PC-3 (cell line): ENCODE measurements around the gene RAB31. TPM values are rescaled to one million over a fixed set of nuclear protein-coding genes. Genes with fewer than 3 reads are reported as not detected.

ENCODE experiments used
- ATAC-seq: fragments of 200-7000 bp; cut with Tn5 transposase; 2 replicates; pipeline ENCODE4 v1.9.1; 2020; ENCODE audit warnings: mild to moderate bottlenecking, moderate library complexity
- BruUV-seq: library from RNA; stranded (reverse); fragments of 400-500 nt; replicated peaks from 2 replicates; lab custom pipeline; 2021; lab: Mats Ljungman, UMichigan
- CTCF ChIA-PET: fragments of 300-600 bp; sonication (Branson Sonifier 250); formaldehyde crosslinking; loops from one replicate; lab custom pipeline; 2022; ENCODE audit warnings: antibody characterized with exemption; lab: Charles Lee
- POLR2A ChIA-PET: fragments of 300-600 bp; sonication (Branson Sonifier 250); formaldehyde crosslinking; loops from one replicate; lab custom pipeline; 2022; ENCODE audit warnings: antibody characterized with exemption; ENCODE audit not compliant: unreplicated experiment; lab: Charles Lee
- DNase-seq: peaks from one replicate; pipeline ENCODE4 v3.0.0-alpha.2; 2015
- H2AFZ ChIP-seq: fragments of 300-600 bp; sonication (generic); 2 replicates; pipeline ENCODE4 v1.6.0; 2016; ENCODE audit warnings: antibody characterized with exemption, low read length
- H3F3A ChIP-seq: fragments of 300-600 bp; sonication (generic); one replicate; pipeline ENCODE4 v1.6.0; 2017; ENCODE audit warnings: antibody characterized with exemption, low read length, control low read depth, mild to moderate bottlenecking; ENCODE audit not compliant: unreplicated experiment
- H3K27ac ChIP-seq: fragments of 300-600 bp; sonication (generic); 2 replicates; pipeline ENCODE4 v1.5.1; 2016; ENCODE audit warnings: mild to moderate bottlenecking, low read length
- H3K27me3 ChIP-seq: fragments of 300-600 bp; sonication (generic); 2 replicates; pipeline ENCODE4 v1.6.1; 2016; ENCODE audit warnings: low read length, mixed read lengths
- H3K36me3 ChIP-seq: fragments of 300-600 bp; sonication (generic); 2 replicates; pipeline ENCODE4 v1.6.1; 2016; ENCODE audit warnings: low read depth, mixed run types, low read length, mixed read lengths
- H3K4me1 ChIP-seq: fragments of 300-600 bp; sonication (generic); 2 replicates; pipeline ENCODE4 v1.5.1; 2016; ENCODE audit warnings: low read length; ENCODE audit not compliant: insufficient read depth
- H3K4me2 ChIP-seq: fragments of 300-600 bp; sonication (generic); 2 replicates; pipeline ENCODE4 v1.6.0; 2016; ENCODE audit warnings: low read length
- H3K4me3 ChIP-seq: fragments of 300-600 bp; sonication (generic); 2 replicates; pipeline ENCODE4 v1.5.1; 2016; ENCODE audit warnings: mild to moderate bottlenecking, low read length, mixed read lengths
- H3K79me2 ChIP-seq: fragments of 300-600 bp; sonication (generic); 2 replicates; pipeline ENCODE4 v1.6.1; 2017; ENCODE audit warnings: low read length, mixed read lengths
- H3K9ac ChIP-seq: fragments of 300-600 bp; sonication (generic); 2 replicates; pipeline ENCODE4 v1.6.0; 2016; ENCODE audit warnings: mild to moderate bottlenecking, low read length
- H3K9me2 ChIP-seq: fragments of 300-600 bp; sonication (generic); replicated peaks from 2 replicates; pipeline ENCODE4 v1.6.1; 2016; ENCODE audit warnings: mixed run types, low read length, mixed read lengths
- H3K9me3 ChIP-seq: fragments of 300-600 bp; sonication (generic); 2 replicates; pipeline ENCODE4 v1.6.1; 2016; ENCODE audit warnings: low read length, mixed read lengths
- H4K20me1 ChIP-seq: fragments of 300-600 bp; sonication (generic); 2 replicates; pipeline ENCODE4 v1.6.1; 2016; ENCODE audit warnings: low read length, mixed read lengths
- EZH2 ChIP-seq: fragments of 300-600 bp; sonication (generic); IDR thresholded peaks from one replicate; pipeline ENCODE4 v1.6.1; 2017; ENCODE audit warnings: antibody characterized with exemption, mild to moderate bottlenecking, low read length; ENCODE audit not compliant: unreplicated experiment
- EZH2phosphoT487 ChIP-seq: fragments of 300-600 bp; sonication (generic); IDR thresholded peaks from 2 replicates; pipeline ENCODE4 v1.6.1; 2018; ENCODE audit warnings: mild to moderate bottlenecking, antibody characterized with exemption, low read length, borderline replicate concordance
- intact Hi-C: fragments of 100-400 bp; cut with micrococcal nuclease; formaldehyde crosslinking; loops from 2 replicates; pipeline ENCODE4 v1.9.0; 2023
- total RNA-seq: library from RNA; depleted of rRNA; stranded (reverse); fragments of >200 nt; gene quantifications from 2 replicates; pipeline ENCODE4 v1.2.3, GENCODE V29; 2014
- TF ChIP-seq, protein P1 (sequence below): fragments of 300-600 bp; sonication (generic); conservative IDR thresholded peaks from 2 replicates; pipeline ENCODE4 v1.5.1; 2017; ENCODE audit warnings: antibody characterized with exemption, low read depth, mild to moderate bottlenecking, low read length

Gene RAB31
- total RNA-seq, 1 experiment from 2014 or later: 3.8 TPM

DNA sequence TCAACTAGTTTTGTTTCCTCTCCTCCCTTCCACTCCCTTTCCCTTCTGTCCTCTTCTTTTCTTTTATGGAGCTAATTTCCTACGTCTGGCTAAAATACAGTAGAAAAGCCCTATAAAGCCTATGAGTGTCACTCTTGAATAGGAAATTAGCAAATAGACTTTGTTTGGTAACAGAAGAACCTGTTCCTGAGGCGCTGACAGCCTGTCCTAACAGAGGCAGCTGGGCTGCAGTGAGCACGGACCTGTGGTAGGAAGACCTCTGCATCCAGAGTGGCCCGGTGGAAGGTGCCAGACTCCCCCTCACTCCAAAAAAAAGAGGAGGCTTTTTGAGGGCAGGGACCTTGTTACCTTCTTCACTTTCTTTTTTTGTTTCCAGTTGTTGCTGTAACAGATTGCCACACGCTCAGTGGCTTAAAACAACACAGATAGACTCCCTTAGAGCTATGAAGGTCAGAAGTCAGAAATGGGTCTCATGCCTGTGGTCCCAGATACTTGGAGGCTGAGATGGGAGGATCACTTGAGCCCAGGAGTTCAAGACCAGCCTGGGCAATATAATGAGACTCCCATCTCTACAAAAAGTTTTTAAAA is 96.5 kb downstream of the RAB31 start:
- no TSS peak for BruUV-seq
- Histone ChIP-seq H4K20me1 (no peaks in the 10 kb centered on the region), H3K4me1 (peaks cover 11% of the 10 kb centered on the region), H3K27ac (no peak overlapping the region), H3K4me3 (no peak overlapping the region; the same call in 1 of the 2 replicates), H3K36me3 (no peaks in the 10 kb centered on the region), H3F3A (no peaks in the 10 kb centered on the region), H2AFZ (peak overlapping the region; percentile 41), H3K9me2 (no peaks in the 10 kb centered on the region), H3K27me3 (no peaks in the 10 kb centered on the region), H3K9me3 (no peaks in the 10 kb centered on the region), H3K9ac (no peak overlapping the region), H3K4me2 (peak overlapping the region; percentile 24), H3K79me2 (no peaks in the 10 kb centered on the region)
- ATAC-seq (peak; percentile 62), DNase-seq (peak; percentile 34)
- ChIA-PET CTCF (interaction anchor here (0.9 to 1.0 kb wide), 2 partner anchors 147 to 192 kb away, joined by 3 to 5 read pairs; no protein-coding TSS in a partner anchor), POLR2A (no interaction called here)
- intact Hi-C loops: no loop called here
- TF ChIP-seq, protein P1, sequence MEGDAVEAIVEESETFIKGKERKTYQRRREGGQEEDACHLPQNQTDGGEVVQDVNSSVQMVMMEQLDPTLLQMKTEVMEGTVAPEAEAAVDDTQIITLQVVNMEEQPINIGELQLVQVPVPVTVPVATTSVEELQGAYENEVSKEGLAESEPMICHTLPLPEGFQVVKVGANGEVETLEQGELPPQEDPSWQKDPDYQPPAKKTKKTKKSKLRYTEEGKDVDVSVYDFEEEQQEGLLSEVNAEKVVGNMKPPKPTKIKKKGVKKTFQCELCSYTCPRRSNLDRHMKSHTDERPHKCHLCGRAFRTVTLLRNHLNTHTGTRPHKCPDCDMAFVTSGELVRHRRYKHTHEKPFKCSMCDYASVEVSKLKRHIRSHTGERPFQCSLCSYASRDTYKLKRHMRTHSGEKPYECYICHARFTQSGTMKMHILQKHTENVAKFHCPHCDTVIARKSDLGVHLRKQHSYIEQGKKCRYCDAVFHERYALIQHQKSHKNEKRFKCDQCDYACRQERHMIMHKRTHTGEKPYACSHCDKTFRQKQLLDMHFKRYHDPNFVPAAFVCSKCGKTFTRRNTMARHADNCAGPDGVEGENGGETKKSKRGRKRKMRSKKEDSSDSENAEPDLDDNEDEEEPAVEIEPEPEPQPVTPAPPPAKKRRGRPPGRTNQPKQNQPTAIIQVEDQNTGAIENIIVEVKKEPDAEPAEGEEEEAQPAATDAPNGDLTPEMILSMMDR: peak; percentile 26; the same call in 1 of the 2 replicates
- TF ChIP-seq EZH2phosphoT487: no peak

DNA sequence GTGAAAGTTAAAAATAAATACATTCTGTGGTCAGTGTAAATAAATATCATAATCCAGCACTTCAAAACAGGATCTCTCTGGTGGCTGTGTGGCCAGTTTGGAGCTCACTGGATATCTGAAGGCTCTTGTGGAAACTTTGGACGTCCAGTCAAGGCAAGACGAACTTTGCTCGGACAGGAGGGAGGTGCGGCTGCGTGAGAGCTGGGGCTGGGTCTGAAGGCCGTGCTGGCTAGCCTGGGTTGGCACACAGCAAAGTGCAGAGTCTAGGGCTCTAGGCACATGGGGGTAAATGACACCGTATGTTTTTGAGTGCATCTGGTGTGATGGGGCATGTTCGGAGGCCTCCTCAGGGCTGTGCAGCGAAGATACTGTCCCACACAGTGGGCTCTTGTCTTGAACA is 98.8 kb downstream of the RAB31 start:
- POLR2A ChIA-PET: no interaction called here
- H4K20me1 ChIP-seq: no peaks in the 10 kb centered on the region
- H3K9me3 ChIP-seq: no peaks in the 10 kb centered on the region
- no peaks in the 10 kb centered on the region for H3K79me2 ChIP-seq
- H3K4me3 ChIP-seq: no peak overlapping the region
- no peak overlapping the region for H3K9ac ChIP-seq
- H2AFZ ChIP-seq: no peak overlapping the region
- H3K4me2 ChIP-seq: no peak overlapping the region
- CTCF ChIA-PET: no interaction called here
- no peaks in the 10 kb centered on the region for H3F3A ChIP-seq
- ATAC-seq (no peak), DNase-seq (no peak)
- H3K36me3 ChIP-seq: no peaks in the 10 kb centered on the region
- TF ChIP-seq, protein P1: no peak
- TF ChIP-seq EZH2: no peak
- TF ChIP-seq EZH2phosphoT487: no peak
- H3K27me3 ChIP-seq: no peaks in the 10 kb centered on the region
- intact Hi-C loops: no loop called here
- H3K27ac ChIP-seq: no peak overlapping the region
- BruUV-seq: no TSS peak
- peaks cover 11% of the 10 kb centered on the region for H3K4me1 ChIP-seq
- H3K9me2 ChIP-seq: no peaks in the 10 kb centered on the region
